Activated effector memory CD4-positive, alpha-beta T cell treated with Interleukin-2 at 50 U/mL for 16 hours (primary cell): ENCODE measurements around the gene ANXA11.
A peak's percentile ranks its signal among the peaks of the same experiment; 100 is the strongest.
"Not testable (repeated sequence)": the region's sequence is repeated elsewhere in the genome, so short reads cannot be mapped to it uniquely, and the experiment has no call there.

Experiments used
- DNase-seq: peaks from one replicate; pipeline ENCODE4 v3.0.0-alpha.2; 2020

Gene ANXA11

DNA sequence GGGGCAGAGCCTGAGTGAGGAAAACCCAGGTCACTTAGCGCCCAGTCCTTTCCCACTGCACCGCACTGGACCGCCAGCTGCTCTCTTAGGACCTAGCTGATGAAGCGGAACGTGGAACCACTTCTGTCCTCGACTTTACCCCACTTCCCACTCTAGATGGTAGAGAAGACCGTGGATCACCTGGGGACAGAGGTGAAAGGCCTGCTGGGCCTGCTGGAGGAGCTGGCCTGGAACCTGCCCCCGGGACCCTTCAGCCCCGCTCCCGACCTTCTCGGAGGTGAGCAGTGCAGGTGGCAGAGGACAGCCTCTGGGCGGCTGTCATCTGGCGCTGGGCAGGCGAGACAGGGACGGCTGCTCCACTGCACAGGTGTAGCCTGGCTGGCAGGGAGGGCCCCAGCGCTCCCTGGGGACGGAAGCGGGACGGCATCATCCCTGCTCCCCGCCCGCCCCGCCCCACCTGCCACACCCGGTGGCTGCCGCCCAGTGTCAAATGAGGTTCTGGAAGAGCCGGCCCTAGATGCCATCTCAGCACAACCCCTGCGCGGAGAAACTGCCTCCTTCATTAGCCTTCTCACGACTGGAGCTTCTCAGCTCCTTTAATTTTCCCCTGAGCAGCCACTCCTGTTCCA is 61.2 kb downstream of the ANXA11 start:
- DNase-seq = peak; percentile 11

DNA sequence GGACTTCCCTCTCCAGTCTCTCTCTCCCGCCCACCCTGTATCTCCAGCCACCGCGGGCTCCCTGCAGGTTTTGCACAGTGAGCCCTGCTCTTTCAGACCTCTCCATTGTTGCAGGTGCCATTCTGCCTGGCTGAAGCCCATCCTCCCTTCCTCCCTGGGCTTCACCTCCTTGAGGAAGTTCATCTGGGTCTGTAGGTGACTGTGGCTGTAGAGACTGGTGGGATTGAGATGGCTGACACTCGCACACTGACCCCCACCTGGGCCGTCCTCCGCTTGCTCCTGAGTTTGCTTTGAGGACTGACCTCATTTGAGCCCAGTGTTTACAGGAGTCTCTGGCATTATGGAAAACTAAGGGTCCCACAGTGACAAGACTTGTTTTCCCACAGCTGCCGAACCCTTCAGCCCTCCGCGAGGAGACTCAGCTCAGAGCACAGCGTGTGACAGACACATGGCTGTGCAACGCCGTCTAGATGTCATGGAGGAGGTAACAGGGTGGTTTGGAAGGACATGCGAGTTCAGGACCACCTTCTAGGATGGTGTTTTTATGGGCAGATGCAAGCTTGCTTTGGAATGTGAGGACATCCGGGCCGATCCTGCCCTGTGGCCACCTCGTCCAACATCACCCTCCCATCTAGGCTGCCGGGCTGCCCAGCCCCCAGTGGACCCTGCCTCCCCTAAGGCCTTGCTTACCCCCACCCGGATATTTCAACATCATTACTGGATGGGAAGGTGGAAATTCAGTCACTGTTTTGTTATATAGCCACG is 63.5 kb downstream of the ANXA11 start:
- no peak for DNase-seq

DNA sequence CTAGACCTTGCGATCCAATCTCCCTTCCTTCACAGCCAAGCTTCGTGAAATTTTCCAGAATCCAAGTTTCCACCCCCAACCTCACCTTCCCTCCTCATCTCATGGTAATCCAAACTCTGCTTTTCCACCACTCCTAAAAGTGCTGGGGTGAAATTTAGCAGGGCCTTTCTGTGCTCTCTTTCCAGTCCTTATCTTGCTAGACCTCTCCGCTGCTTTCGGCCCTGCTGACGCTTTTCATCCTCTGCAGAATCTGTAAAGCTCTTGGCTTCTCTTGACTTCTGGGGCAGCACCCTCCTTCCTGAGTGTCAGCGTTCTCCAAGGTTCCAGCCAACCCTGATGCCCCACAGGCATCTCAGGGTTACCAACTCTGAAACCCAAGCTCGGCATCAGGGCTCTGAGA is 65.1 kb downstream of the ANXA11 start:
- DNase-seq = no peak

DNA sequence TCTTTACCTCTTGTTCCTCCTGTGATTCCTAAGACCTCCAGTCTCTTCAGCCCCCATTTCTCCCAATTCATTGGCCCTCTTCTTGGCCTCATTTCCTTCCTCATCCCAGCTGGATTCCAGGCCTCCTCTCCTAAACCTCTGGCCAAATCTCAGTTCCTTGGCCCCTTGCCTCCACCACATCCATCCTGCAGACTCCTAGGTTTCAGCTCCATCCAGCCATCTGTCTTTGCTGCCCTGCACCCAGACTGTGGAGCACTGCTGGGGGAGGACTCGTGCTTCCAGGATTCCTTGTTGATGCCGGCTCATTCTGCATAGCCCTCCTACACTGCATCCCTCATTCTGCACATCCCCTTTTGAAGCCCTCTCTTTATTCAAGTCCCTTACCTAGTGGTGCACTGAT is 66.1 kb downstream of the ANXA11 start:
- no peak for DNase-seq

DNA sequence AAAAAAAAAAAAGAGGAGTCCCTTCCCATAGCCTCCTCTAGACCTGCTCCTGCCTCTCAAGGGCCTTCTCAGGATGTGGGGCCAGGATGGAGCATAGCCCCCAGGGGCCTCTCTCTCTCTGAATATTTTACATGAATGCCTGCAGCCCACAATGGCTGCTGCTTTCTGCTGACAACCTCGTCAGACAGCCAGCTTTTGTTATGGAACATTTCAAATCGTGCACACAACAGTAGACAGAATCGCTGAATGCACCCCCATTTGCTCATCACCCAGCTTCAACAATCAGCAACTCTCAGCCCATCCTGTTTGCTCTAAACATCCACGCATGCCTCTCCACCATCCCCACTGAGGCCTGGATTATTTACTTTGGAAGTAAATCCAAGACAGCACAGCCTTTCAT is 67.4 kb downstream of the ANXA11 start:
- no peak for DNase-seq

DNA sequence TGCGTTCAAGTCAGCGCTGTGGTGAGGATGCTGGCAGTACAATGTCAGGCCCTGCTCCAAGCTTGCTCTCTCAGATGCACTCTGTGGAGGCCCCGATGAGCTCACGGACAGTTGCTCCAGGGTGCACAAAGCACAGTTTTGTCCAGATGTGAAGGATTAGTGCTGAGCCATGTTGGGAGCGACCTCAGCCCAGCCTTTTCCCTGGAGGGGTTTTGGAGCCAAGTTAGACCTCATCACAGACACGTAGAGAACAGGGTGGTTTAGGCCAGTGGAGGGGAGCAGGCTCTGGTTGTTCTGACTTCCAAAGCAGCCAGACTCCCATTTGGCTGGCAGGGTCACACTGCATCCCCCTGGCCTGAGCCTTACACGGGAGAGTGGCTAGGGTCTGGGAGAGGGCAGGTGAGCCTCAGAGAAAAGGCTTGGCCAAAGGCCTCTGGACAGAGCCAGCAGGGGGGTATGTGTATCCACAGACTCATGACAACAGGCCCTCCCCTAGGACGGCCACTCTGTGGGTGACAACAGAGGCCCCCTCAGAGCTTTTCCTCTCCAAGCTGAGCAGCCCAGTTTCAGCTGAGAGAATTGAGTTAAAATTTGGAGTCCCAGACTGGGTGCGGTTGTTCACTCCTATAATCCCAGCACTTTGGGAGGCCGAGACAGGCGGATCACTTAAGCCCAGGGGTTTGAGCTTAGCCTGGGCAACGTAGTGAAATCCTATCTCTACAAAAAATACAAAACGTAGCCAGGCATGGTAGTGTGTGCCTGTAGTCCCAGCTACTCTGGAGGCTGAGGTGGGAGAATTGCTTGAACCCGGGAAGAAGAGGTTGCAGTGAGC is 68.1 kb downstream of the ANXA11 start:
- DNase-seq = no peak

DNA sequence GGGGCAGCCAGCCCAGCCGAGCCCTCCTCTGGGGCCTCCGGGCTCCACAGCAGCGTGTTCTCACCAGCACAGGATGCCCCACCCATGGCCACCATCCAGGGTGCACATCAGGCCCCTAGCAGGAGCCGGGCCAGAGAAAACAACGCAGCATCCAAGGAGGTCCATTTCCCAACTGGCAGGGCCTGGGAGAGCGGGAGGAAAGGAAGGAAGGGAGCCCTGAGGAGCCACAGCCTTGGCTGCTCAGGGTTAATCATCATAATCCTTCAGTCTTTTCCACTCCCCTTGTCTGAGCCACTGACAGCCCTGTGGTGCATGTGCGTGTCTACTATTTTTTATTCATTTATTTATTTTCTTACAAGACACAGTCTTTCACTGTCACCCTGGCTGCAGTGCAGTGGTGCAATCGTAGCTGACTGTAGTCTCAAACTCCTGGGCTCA is 69.2 kb downstream of the ANXA11 start:
- DNase-seq = no peak

DNA sequence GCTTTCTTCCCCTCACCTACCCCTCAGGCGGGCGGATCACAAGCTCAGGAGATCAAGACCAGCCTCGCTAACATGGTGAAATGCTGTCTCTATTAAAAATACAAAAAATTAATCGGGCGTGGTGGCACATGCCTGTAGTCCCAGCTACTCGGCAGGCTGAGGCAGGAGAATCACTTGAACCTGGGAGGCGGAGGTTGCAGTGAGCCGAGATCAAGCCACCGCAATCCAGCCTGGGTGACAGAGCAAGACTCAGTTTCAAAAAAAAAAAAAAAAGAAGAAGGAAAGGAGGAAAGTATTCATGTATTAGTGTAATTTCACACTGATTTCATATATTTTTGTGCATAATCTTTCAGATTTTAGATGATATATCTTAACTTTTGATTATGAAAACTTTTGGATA is 71.7 kb downstream of the ANXA11 start:
- not testable (repeated sequence) for DNase-seq

DNA sequence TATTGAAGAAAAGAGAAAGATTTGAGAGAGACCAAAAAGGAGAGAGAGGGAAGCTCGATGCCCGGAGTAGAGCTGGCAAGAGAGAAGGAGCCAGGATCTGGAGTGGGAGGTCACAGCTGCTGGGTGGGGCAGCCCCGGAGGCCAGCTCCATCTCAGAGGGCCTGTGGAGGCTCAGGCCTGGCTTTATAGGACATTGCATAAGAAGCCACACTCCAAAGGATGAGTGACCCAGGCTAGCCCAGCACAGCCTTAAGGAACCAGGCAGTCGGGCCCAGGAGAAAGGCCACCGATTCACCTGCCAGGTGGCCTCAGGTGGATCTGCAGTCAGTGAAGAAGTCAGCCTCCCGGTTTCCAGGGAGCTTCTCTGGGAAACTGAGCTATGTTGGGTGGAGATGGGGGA is 72.1 kb downstream of the ANXA11 start:
- no peak for DNase-seq

DNA sequence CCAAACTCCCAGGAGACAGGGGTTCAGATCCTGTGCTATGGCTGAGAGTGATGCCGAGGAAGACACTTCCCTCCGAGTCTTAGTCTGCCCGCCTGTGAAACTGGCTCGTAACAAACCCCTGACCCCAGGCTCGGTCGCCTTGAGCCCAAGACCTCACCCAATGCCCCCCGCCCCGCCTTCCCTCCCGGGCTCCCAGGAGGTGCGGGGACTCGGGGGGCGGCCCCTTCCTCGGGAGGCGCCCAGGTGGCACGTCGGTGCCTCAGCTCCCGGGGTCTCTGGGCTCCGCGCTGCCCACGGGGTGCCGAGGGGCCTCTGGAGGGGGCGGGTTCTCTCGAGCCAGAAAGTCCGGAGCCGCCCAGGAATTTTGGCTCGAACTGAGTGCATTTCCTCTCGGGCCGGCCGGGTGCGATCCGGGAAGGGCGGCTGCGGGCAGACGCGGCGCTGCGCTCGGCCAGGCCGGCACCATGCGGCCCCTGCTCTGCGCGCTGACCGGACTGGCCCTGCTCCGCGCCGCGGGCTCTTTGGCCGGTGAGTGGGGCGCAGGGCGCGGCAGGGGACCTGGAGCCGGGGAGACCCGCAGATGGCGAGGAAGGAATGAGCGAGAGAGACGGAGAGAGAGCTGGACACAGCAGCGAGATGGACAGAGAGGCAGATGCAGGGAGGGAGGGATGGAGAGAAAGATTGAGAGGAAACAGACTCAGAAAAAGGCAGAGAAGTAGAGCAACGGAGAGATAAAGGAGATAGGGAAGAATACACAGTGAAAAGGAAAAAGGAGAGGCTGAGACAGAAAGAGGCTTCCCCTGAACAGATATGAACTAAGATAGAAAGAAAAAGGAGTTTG is 72.8 kb downstream of the ANXA11 start, which contains the start of gene PLAC9:
PLAC9 (plus strand) TSS at position 432 of the 841 bp plus-strand sequence; CDS start at position 465, 33 bp downstream.
- no peak for DNase-seq

DNA sequence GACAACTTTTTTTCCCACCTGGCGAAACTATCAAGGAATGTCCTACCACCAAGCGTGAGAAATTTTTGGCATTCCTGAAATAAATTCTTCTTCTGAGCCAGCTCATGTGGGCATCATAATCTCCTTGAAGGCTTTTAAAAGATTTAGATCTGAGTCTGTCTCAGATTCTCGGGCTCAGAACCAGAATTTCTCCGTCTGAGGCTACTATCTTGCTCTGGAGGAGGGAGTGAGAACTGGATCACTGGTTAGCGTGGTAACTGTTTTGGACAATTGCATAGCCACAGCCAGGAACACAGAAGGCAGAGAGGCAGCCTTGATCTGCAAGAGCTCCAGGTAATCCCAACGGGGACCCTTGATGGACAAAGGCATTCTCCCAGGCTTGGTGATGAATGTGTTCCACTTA is 73.8 kb downstream of the ANXA11 start:
- DNase-seq = no peak

DNA sequence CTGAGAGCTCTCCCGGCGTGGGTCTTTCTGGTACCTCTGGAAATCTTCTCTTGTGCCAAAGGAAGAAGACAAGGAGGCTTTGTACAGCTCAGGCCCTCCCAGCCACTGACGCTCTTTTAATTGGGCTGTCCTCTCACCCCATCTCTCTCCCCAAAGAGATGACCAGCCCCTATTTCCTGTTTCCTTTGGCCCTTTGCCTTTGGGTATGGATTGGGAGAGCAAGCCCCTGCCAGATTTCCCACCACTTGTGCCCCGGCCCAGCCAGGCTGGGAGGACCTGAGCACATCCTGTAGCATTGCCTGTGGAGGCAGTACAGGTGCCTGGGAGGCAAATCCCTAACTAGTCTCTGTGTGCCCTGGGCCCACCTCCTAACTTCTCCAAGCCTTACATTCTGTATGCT is 78.5 kb downstream of the ANXA11 start:
- DNase-seq = no peak

DNA sequence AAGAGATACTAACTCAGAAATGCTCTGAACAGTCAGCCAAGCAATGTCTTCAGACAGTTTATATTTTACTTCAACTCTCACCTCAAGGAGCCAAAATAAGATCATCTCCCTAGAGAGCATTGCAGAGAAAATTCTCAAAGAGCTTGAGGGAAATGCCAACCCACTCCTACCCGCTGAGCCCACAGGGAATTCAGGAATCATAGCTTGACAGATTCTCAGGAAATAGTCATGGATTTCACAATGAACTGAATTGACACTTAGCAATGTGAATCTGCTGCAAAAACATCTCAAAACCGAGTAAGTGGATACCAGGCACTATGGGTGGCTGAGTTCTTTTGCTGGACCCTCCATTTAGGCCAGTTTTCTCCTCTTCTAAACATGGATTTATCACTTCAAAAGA is 82.6 kb downstream of the ANXA11 start:
- no peak for DNase-seq

DNA sequence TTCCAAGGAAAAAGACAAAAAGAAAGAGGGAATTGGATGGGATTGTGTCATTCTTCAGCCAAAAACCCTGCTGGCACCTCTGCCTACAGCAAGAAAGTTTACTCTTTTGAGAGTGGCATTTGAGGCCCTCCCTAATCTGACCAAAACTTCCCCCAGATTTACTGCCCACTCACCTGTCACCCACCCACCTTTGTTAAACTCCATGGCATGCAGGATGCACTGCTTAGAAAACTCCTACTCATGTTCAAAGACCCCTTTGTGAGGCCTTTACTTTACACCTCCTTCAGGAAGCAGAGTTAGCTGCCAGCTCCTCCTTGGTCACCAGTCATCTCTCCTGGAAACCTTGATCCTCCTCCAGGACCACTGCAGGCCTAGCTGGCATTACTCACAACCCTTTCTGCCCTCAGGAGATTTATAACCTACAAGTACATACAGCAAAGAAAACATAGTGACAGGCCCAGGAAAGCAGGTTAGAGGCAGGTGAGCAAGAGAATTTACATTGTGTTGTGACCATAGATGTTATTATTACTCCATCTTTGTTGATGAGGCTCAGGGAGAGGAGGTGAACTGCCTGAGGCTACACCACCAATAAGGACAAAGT is 83.1 kb downstream of the ANXA11 start:
- no peak for DNase-seq

DNA sequence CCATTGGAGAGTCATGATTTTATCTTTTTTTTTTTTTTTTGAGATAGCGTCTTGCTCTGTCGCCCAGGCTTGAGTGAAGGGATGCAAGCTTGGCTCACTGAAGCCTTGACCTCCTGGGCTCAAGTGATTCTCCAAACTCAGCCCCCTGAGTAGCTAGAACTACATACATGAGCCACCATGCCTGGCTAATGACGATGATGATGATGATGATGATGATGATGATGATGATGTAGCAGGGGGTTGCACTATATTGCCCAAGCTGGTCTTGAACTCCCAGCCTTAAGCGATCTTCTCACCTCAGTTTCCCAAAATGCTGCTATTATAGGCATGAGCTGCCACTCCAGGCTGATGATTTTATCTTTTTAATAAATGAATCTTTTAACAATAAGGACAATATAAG is 86.7 kb downstream of the ANXA11 start:
- DNase-seq = no peak

DNA sequence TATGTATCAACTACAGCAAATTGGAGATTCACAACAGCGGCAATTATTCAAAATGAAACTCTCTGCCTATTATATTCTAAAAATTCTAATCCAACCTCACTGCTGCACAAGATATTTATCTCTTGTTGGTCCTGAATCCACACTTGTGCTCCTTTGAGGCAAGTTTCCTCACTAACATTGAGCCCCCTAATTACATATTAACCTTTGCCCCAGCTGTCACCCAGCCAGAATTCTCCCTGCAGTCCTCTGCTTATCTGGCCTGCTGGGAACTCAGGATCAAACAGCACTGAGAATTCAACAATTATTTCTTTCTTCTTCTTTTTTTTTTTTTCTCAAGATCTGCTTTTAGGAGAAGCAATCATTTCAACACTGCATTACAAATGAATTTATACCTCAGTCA is 94.4 kb downstream of the ANXA11 start:
- no peak for DNase-seq

DNA sequence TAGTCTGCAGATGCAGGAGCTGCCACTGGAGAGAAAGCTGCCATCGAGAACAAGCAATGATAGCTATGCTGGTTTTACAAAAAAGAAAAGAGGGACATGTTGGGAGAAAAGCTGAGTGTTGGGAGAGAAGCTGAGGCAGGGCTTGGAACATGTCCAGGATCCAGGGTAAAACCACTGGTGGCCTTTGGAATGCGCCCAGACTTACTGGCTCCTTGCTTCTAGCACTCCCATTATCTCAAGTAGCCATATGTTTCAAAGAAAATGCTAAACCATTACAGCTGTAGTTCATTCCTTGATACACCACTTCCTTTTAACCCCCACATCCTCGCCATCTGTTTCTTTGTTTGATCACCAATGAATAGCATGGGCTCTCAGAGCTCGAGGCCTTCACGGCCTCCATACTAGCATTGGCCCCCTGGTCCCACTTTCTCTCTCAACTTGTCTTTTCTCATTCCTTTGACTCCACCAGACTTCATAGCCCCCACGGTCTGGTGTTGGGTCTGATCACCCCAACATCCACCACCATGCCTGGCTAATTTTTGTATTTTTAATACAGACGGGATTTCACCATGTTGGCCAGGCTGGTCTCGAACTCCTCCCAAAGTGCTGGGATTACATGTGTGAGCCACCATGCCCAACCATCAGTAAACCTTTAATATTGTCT is 96.6 kb downstream of the ANXA11 start:
- DNase-seq = no peak

DNA sequence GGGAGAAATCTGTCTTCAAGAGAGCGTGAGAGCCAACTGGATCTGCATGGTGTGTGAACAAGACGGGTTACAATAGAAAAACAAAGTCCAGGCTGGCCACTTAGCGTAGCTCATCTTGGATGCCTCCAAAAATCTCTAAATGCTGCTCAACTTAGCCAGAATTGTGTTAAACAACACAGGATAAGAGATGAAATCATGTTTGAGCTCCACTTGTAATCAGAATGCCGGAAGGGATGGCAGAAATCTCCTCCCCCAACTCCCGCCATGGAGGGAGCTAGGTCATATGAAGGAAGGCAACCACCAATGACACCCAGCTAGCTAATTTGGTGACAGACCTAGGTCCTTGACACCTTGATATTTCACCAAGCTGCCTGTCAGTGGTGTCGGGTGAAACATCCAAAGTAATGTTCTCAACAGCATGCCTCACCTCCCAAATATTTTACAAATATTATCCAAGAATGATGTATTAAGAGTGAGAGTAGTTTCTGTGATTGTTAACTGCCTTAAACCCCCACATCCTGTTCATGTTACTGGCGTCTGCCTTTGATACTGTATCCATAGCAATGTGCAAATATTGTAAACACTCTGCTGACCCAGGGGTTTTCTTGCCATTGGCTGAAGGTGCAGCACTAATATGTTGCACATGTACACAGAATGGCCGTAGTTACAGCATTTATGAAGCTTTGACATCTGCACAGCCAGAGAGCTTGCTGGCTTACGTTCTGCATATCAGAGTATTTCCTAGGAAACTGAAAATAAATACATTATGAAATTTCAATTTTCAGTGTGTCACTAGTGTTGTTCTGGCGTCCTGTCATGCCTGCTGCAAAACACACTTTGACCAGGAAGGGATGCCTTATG is 101.0 kb downstream of the ANXA11 start:
- DNase-seq = no peak
